NCI-H446 (cell line): ENCODE measurements around the gene GRM1.

Experiments
- DNase-seq, 2 experiments: peaks; one replicate each; lab custom pipeline; 2025; lab: John Stamatoyannopoulos, UW

Gene GRM1

GRCh38 chr6:146028851-146029572, at the start of gene GRM1:
TSS of gene GRM1 (plus strand) at chr6:146029062. CDS start at chr6:146029518, 456 bp downstream.
- no peak for DNase-seq

DNA sequence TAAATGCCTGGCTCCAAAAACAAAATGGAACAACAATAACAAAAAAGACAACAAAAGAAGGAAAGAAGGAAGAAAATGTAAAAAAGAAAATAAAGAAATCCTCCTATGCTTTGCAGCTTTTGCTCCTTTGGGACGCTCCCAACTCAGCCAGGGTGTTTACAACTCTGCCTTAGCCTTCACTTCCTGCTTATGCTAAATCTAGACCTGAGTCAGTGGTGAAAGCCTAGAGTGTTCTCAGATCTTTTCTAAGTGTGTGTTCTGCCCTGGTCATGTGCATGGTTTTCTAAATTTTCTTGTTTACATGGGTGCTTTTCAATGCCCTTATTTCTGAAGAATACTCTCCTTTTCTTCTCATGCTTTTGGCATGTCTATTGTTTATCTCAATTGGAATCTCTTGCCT, 19.5 kb upstream of the GRM1 start:
- no peak for DNase-seq

DNA sequence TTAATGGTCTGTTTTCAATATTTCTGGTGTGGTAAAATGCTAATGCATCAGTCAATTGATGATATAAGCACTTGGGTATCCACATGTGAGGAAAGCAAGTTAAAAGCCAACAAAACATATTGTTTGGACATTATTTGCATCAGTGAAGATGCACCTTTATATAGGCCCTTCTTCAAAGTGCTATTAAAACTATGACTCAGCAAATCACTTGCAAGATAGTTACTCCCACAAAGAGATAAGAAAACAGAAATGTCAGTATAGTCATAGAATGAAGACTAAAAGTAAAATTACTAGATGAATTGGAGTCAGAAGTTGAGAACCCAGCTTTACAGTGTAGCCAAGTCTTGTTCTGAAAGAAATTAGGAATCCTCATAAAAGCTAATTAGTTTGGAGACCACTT, 14.6 kb upstream of the GRM1 start:
- DNase-seq: no peak

GRCh38 chr6:146017672-146018071, 11.2 kb upstream of the GRM1 start:
- DNase-seq: no peak

DNA sequence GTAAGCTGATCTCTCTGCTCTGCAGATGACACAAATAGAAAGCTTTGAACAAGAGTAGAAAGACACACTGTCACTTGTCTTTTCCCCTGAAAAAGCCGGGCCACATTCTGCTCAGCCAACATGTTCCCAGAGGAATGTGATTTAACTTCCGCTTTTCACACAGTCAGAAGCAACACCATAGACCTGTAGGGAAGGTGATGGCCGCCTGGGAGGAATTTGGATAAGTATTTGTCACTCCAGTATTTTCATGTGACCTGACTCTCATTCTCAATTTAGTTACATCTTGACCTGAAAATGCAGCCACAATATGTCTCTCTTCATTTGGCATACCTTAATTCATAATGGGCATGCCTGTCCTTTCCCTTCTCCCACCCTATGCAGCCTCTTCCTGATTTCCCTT, 2.0 kb upstream of the GRM1 start:
- DNase-seq: no peak

- no peak for DNase-seq
Observed at GRCh38 chr6:146027586-146028251, 1.1 kb upstream of the GRM1 start.

- DNase-seq: no peak
Observed at GRCh38 chr6:146028252-146028795, 538 bp upstream of the GRM1 start.

DNA sequence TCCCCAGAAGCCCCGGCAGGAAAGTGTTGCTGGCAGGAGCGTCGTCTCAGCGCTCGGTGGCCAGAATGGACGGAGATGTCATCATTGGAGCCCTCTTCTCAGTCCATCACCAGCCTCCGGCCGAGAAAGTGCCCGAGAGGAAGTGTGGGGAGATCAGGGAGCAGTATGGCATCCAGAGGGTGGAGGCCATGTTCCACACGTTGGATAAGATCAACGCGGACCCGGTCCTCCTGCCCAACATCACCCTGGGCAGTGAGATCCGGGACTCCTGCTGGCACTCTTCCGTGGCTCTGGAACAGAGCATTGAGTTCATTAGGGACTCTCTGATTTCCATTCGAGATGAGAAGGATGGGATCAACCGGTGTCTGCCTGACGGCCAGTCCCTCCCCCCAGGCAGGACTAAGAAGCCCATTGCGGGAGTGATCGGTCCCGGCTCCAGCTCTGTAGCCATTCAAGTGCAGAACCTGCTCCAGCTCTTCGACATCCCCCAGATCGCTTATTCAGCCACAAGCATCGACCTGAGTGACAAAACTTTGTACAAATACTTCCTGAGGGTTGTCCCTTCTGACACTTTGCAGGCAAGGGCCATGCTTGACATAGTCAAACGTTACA, 817 bp downstream of the GRM1 start:
- DNase-seq: no peak

DNA sequence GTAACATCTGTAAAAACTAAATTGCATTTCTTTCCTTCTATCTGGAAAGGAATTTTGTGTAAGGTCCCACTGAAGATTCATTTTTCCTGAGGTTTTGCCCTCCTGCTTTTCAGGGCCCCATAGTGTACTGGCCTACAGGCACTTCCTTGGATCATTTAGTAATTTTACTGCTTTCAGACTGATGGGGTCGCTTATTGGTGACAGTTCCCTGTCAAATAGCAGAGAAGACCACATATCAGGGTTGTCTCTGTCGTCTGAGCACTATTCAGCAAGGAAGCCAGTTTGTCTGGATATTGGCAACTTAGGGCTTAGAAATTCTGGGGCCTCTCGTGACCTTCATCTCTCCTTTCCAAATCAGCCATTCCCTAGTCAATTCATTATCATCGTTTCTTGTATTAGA, 3.5 kb downstream of the GRM1 start:
- DNase-seq: no peak

- DNase-seq: no peak
Observed at GRCh38 chr6:146040360-146040759, 11.5 kb downstream of the GRM1 start.

- DNase-seq: peak in 1 of 2 experiments; percentile 18
Observed at GRCh38 chr6:146041282-146041681, 12.4 kb downstream of the GRM1 start.

- no peak for DNase-seq
Observed at GRCh38 chr6:146047371-146047770, 18.5 kb downstream of the GRM1 start.

DNA sequence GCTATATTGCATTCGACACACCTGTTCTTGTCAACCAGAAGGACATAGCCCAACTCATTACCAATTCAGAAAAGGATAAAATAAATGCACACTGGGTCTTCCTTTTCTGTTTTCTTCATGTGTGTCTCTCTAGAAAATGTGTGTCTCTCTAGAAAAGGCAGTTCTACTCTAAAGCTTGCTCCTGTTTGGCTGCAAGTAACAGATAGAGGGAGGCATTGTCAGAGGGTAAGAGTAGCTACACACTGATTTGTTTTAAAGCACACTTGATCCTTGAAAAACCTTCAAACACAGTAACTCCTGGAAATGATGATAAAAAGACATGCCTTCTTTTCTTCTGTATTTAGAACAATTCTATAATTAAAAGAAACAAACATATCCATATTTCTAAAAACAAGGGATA, 21.3 kb downstream of the GRM1 start:
- no peak for DNase-seq

GRCh38 chr6:146056506-146056905, 27.6 kb downstream of the GRM1 start:
- no peak for DNase-seq

GRCh38 chr6:146065690-146066089, 36.8 kb downstream of the GRM1 start:
- DNase-seq: no peak

GRCh38 chr6:146066506-146066905, 37.6 kb downstream of the GRM1 start:
- no peak for DNase-seq

GRCh38 chr6:146071781-146072180, 42.9 kb downstream of the GRM1 start:
- no peak for DNase-seq

DNA sequence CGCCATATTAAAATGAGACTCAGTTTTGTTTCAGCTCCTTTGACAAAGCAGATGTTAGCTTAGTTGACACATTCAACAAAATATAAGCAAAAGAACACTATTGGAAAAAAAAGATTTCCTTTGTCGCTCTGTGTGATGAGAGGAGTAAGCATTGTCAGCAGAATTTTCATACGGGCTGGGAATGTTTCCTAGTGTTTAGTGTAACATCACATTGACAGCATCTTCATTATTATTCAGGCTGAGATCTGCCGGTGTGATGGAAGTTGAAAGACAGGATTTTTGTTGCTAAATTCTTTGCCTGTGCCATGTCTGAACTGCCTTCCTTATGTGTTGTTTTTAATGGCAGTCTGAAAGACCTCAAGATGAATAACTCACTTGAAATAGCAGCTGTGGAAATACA, 49.1 kb downstream of the GRM1 start:
- DNase-seq: no peak

DNA sequence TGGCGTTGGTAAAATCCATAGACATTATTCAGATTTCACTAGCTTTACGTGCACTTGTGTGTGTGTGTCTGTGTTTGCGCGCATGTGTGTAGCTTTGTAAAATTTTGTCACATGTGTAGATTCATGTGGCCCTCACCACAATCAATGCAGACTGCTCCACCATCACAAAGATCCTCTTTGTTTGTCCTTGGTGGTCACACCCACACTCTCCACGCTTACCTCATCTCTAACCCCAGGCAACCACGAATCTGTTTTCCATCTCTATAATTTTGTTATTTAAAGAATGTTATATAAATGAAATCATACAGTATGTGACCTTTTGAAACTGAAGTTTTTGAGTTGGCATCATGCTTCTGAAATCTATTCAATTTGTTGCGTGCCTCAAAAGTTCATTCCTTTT, 58.5 kb downstream of the GRM1 start:
- no peak for DNase-seq

DNA sequence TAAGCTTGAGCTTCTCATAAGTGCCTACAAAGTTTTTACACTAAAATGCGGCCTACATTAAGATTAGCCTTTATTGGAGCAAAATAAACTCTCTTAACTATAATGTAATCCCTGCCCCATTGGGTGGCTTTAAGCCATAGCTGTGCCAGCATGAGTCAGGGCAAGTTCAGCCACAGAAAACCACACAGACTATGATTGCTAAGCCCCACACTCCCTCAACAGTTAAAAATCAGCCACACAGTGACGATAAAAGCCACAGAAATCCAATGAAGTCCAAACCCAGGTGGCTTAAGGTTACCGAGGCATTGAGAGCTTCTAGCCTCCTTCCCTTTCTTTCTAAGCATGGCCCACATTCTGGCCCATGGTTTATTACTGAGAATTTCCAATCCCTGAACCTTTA, 61.6 kb downstream of the GRM1 start:
- no peak for DNase-seq

DNA sequence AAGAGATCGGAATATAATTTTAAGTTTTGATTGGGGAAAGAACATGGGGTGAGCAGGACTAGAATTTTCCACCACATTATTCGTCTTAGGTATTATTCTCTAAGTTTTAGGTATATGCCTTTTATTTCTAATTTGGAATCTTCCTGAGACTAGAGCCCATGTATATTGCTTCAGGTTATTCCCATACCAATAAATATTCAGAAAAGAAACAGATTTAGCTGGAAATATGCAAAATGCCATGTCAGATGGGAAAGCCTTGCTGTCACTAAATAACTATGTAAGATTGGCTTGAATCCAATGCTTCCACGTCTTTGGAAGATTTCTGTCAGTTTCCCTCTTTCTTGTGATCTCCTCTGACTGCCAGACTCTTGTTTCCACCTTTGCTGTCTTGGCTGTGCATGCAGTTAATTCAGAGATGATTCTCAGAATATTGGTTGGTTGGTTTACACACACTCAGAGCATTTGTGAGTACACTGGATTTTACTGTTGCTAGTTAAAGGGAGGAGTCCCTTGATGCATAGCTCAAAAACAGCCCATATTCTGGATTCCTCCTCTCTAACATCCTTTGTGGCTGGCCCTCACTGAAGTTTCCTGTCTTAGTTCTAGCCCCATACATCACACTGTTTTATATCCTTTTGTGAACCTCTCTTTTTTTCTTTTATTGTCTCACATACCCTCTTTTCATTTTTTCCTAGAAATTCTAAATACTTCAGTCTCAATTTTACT, 64.3 kb downstream of the GRM1 start:
- DNase-seq: no peak

GRCh38 chr6:146095481-146095880, 66.6 kb downstream of the GRM1 start:
- DNase-seq: no peak
